ENCODE measurements around the gene DOCK10.
A peak's percentile ranks its signal among the peaks of the same experiment; 100 is the strongest.
"Not testable (repeated sequence)": the region's sequence is repeated elsewhere in the genome, so short reads cannot be mapped to it uniquely, and the experiment has no call there.

DOCK10 gene

GRCh38 chr2:225041851-225042799, at the start of gene DOCK10:
Gene DOCK10 (minus strand): TSS chr2:225042468. CDS start chr2:225042374, 94 bp downstream.
- peak; percentile 53 for DNase-seq

- DNase-seq = no peak
Measured at GRCh38 chr2:225091336-225091735, 49.1 kb upstream of the DOCK10 start.

GRCh38 chr2:225090746-225091145, 48.5 kb upstream of the DOCK10 start:
- no peak for DNase-seq

- no peak for DNase-seq
Measured at GRCh38 chr2:225086915-225087314, 44.6 kb upstream of the DOCK10 start.

- no peak for DNase-seq
Measured at GRCh38 chr2:225086439-225086838, 44.2 kb upstream of the DOCK10 start.

GRCh38 chr2:225083276-225083675, 41.0 kb upstream of the DOCK10 start:
- no peak for DNase-seq

GRCh38 chr2:225076125-225076524, 33.9 kb upstream of the DOCK10 start:
- no peak for DNase-seq

- no peak for DNase-seq
Measured at GRCh38 chr2:225074919-225075681, 32.8 kb upstream of the DOCK10 start.

GRCh38 chr2:225074366-225074765, 32.1 kb upstream of the DOCK10 start:
- no peak for DNase-seq

- no peak for DNase-seq
Measured at GRCh38 chr2:225073198-225073597, 30.9 kb upstream of the DOCK10 start.

GRCh38 chr2:225072444-225072843, 30.2 kb upstream of the DOCK10 start:
- no peak for DNase-seq

GRCh38 chr2:225070811-225071210, 28.5 kb upstream of the DOCK10 start:
- DNase-seq = no peak

- no peak for DNase-seq
Measured at GRCh38 chr2:225069966-225070365, 27.7 kb upstream of the DOCK10 start.

GRCh38 chr2:225069477-225069876, 27.2 kb upstream of the DOCK10 start:
- DNase-seq = no peak

- no peak for DNase-seq
Measured at GRCh38 chr2:225065882-225066281, 23.6 kb upstream of the DOCK10 start.

- no peak for DNase-seq
Measured at GRCh38 chr2:225064928-225065327, 22.7 kb upstream of the DOCK10 start.

GRCh38 chr2:225064362-225064761, 22.1 kb upstream of the DOCK10 start:
- no peak for DNase-seq

- DNase-seq = no peak
Measured at GRCh38 chr2:225056330-225057073, 14.2 kb upstream of the DOCK10 start.

GRCh38 chr2:225055714-225056113, 13.4 kb upstream of the DOCK10 start:
- DNase-seq = no peak

- no peak for DNase-seq
Measured at GRCh38 chr2:225052703-225053102, 10.4 kb upstream of the DOCK10 start.

GRCh38 chr2:225047502-225047901, 5.2 kb upstream of the DOCK10 start:
- not testable (repeated sequence) for DNase-seq

- DNase-seq = no peak
Measured at GRCh38 chr2:225042800-225043167, 516 bp upstream of the DOCK10 start.

- DNase-seq = peak; percentile 67
Measured at GRCh38 chr2:225041207-225041850, 939 bp downstream of the DOCK10 start.
